ENCODE measurements around the gene TIMM23.

DNA sequence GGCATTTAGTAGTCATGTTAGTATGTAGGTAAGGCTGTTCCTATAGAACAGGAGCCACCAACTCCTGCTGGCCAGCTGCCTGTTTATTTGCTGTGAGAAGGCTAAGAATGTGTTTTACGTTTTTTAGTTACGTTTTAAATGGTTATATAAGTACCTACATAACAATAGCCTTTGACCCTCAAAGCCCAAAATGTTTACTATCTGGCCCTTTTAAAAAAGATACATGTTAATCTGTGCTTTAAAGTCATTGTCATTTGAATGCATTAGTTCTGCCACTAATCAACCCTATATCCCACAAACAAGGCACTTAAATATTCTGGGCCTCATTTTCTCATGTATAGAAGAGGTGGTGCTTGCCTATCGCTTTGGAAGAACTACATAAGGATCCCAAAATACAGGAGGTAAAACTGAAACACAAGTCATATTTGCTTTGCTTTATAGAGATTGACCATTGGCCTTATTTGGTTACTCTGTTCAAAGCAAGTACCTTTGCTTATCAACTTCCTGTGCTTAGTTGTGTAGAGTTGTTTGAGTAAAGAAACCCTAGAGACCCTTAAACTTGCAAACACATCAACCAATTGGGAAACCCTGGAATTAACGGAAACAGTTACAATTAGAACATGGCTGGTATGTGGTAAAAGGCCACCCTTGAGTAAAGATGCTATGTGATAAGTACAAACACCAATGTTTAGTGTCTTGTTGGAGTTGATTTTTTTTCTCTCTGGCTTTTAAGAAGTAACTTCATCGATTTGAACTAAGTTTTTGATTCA is 25.9 kb downstream of the TIMM23 start:
- TF ChIP-seq, protein P1, sequence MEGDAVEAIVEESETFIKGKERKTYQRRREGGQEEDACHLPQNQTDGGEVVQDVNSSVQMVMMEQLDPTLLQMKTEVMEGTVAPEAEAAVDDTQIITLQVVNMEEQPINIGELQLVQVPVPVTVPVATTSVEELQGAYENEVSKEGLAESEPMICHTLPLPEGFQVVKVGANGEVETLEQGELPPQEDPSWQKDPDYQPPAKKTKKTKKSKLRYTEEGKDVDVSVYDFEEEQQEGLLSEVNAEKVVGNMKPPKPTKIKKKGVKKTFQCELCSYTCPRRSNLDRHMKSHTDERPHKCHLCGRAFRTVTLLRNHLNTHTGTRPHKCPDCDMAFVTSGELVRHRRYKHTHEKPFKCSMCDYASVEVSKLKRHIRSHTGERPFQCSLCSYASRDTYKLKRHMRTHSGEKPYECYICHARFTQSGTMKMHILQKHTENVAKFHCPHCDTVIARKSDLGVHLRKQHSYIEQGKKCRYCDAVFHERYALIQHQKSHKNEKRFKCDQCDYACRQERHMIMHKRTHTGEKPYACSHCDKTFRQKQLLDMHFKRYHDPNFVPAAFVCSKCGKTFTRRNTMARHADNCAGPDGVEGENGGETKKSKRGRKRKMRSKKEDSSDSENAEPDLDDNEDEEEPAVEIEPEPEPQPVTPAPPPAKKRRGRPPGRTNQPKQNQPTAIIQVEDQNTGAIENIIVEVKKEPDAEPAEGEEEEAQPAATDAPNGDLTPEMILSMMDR (IDR thresholded peaks at IDR 0.05; ENCODE audit: extremely low read depth in 1 of 2, insufficient read depth in 1 of 2, low read depth in 1 of 2, low read length in 2 of 2) = no peak
- TF ChIP-seq POLR2A (IDR thresholded peaks at IDR 0.05; ENCODE audit: low read depth, low read length) (no peak), POLR2AphosphoS5 (IDR thresholded peaks at IDR 0.05; ENCODE audit: insufficient read depth, low read depth, low read length) (no peak)
- TF ChIP-seq, protein P2, sequence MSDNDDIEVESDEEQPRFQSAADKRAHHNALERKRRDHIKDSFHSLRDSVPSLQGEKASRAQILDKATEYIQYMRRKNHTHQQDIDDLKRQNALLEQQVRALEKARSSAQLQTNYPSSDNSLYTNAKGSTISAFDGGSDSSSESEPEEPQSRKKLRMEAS (IDR thresholded peaks at IDR 0.05; ENCODE audit: insufficient read depth, insufficient read length) = no peak

All from endothelial cell of umbilical vein (primary cell).